Transverse colon (tissue), 4 donors: Measurements from ENCODE around the gene CDH13. TPM values are rescaled to one million over a fixed set of nuclear protein-coding genes. Genes with fewer than 3 reads are reported as not detected.

Experiments used
- DNase-seq: peaks from one replicate; pipeline ENCODE4 v3.0.0-alpha.2; 2019
- H3K27ac ChIP-seq, 4 donors: fragments of 200-600 bp; sonication (generic); 2 replicates each; pipeline ENCODE4 v1.5.1; 2016 to 2018; ENCODE audit warnings: inconsistent platforms in 4 of 4
- H3K27me3 ChIP-seq: fragments of 200-600 bp; sonication (generic); 2 replicates; pipeline ENCODE4 v1.5.1; 2017; ENCODE audit warnings: inconsistent platforms
- H3K36me3 ChIP-seq, 4 donors: fragments of 200-600 bp; sonication (generic); 2 replicates each; pipeline ENCODE4 v1.5.1; 2017 to 2019; ENCODE audit warnings: inconsistent platforms in 4 of 4
- H3K4me1 ChIP-seq, 4 donors: fragments of 200-600 bp; sonication (generic); 2 replicates each; pipeline ENCODE4 v1.5.1; 2017 to 2020; ENCODE audit warnings: inconsistent platforms in 4 of 4
- H3K4me3 ChIP-seq, 4 donors: fragments of 200-600 bp; sonication (generic); 1 replicate in 1 of 4; 2 replicates in 3 of 4; pipeline versions ENCODE4 v1.5.1 to v1.6.1; 2017 to 2019; ENCODE audit warnings: inconsistent platforms in 4 of 4
- H3K9me3 ChIP-seq, 2 donors: fragments of 200-600 bp; sonication (generic); 2 replicates each; pipeline ENCODE4 v1.5.1; 2017 to 2019; ENCODE audit warnings: inconsistent platforms in 2 of 2
- EP300 ChIP-seq: sonication (generic); formaldehyde crosslinking; IDR thresholded peaks from one replicate; pipeline ENCODE4 v1.6.1; 2017; ENCODE audit warnings: antibody characterized with exemption, low read depth
- POLR2A ChIP-seq: fragments of 450-650 bp; IDR thresholded peaks from one replicate; pipeline ENCODE4 v1.6.1; 2016; ENCODE audit warnings: antibody characterized with exemption, mild to moderate bottlenecking, moderate library complexity
- POLR2AphosphoS5 ChIP-seq, 3 donors: sonication (generic); formaldehyde crosslinking; IDR thresholded peaks; one replicate each; pipeline ENCODE4 v1.6.1; 2016; ENCODE audit warnings: antibody characterized with exemption in 3 of 3
- WGBS, 2 donors: methylation state at CpG; one replicate each; pipeline ENCODE4 v1.1.5; 2018; ENCODE audit warnings: low coverage in 1 of 2; 5-methylcytosine and 5-hydroxymethylcytosine counted together
- in situ Hi-C, 4 donors: fragments of 200-750 bp; cut with MboI; loops; one replicate each; pipeline versions ENCODE4 v1.15.0 to v1.15.1; 2017; ENCODE audit warnings: low sequenced_read_pairs in 3 of 4, low pct_ligation_motif_present in 1 of 4, low pct_unique_long_range_greater_than_20kb in 1 of 4
- intact Hi-C: fragments of 100-400 bp; cut with DNase I; formaldehyde crosslinking; loops from one replicate; pipeline ENCODE4 v1.15.1; 2023; ENCODE audit warnings: low total_unique reads
- total RNA-seq, 4 donors: library from RNA; depleted of rRNA; stranded (reverse); fragments of >200 nt; gene quantifications; one replicate each; pipeline ENCODE4 v1.1.0, GENCODE V29; 2016
- TF ChIP-seq, protein P1 (sequence below), 5 experiments: fragments of 200-600 bp in 3 of 5; fragments of 450-650 bp in 2 of 5; sonication (generic) in 3 of 5; IDR thresholded peaks; 1 replicate in 2 of 5; 2 replicates in 3 of 5; pipeline ENCODE4 v1.5.1; 2016 to 2017; ENCODE audit warnings: antibody characterized with exemption in 5 of 5, inconsistent platforms in 3 of 5, mild to moderate bottlenecking in 2 of 5, moderate library complexity in 1 of 5

The CDH13 gene
- total RNA-seq, 4 donors from 2014 or later = 3.8 to 28.1 (median 5.8) TPM

DNA sequence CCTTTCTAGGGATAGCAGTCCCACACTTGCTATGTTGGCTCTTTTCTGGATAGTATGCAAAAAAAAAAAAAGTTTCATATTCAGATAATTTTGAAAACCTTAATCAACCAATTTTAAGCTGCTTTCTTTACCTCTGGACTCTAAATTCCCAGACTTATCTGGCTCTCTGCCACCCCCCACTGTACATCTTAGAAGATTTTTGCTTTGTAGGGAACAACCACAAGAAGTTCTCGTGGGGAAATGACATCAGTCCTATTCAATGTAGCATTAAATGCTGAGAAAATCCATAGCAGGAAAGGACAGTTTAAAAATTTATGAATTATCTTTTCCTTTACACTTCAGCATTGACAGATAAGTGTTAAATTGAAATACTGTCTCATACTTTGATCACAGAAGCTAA, 618.3 kb downstream of the CDH13 start:
- Histone ChIP-seq H3K27me3 (no peaks in the 10 kb centered on the region), H3K9me3 (no peaks in the 10 kb centered on the region), H3K27ac (no peak overlapping the region), H3K36me3 (no peaks in the 10 kb centered on the region), H3K4me1 (no peaks in the 10 kb centered on the region), H3K4me3 (no peak overlapping the region)
- no peak for DNase-seq
- intact Hi-C loops = no loop called here
- TF ChIP-seq POLR2A (no peak), EP300 (no peak), POLR2AphosphoS5 (IDR thresholded peaks at IDR 0.05) (no peak)
- TF ChIP-seq, protein P1, sequence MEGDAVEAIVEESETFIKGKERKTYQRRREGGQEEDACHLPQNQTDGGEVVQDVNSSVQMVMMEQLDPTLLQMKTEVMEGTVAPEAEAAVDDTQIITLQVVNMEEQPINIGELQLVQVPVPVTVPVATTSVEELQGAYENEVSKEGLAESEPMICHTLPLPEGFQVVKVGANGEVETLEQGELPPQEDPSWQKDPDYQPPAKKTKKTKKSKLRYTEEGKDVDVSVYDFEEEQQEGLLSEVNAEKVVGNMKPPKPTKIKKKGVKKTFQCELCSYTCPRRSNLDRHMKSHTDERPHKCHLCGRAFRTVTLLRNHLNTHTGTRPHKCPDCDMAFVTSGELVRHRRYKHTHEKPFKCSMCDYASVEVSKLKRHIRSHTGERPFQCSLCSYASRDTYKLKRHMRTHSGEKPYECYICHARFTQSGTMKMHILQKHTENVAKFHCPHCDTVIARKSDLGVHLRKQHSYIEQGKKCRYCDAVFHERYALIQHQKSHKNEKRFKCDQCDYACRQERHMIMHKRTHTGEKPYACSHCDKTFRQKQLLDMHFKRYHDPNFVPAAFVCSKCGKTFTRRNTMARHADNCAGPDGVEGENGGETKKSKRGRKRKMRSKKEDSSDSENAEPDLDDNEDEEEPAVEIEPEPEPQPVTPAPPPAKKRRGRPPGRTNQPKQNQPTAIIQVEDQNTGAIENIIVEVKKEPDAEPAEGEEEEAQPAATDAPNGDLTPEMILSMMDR (IDR thresholded peaks at IDR 0.05) = no peak
- in situ Hi-C loops = no loop called here
- WGBS, 2 donors = 60 to 80% methylated on average over 1 of the region's 1 CpG

DNA sequence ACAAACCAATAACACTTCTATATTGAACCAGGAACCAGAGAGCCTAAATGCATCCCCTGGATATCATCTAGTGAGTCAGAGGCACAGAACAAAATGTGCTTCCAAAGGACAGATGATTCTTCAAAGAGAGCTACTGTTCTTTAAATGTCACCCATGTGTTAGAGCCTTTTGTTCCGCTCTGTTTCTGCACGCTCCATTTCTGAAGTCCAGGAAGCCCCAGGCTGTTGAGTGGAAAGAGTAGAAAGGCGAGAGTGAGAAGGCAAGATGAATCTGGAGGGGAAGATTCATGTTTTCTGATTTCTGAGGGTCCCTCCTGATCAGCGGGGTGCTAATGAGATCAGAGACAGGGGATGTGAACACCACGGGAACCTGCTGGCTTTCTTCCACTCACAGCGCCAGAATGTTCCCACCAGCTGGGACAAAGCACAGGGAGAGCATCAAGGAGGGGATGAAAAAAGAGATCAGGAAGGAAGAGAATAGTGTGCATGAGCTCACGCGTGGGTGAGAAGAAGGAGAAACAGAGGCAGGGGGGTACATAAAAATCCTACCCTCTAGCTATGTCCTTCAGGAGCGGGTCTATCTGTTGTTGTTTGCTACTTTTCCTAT, 621.1 kb downstream of the CDH13 start:
- in situ Hi-C loops (no loop called here), intact Hi-C loops (no loop called here)
- Histone ChIP-seq H3K4me1 (no peaks in the 10 kb centered on the region), H3K27ac (no peak overlapping the region), H3K36me3 (no peaks in the 10 kb centered on the region), H3K9me3 (no peaks in the 10 kb centered on the region), H3K27me3 (no peaks in the 10 kb centered on the region), H3K4me3 (no peak overlapping the region)
- no peak for DNase-seq
- TF ChIP-seq EP300 (no peak), POLR2AphosphoS5 (IDR thresholded peaks at IDR 0.05) (no peak), POLR2A (no peak)
- TF ChIP-seq, protein P1 (IDR thresholded peaks at IDR 0.05) = no peak
- 72 to 82% methylated on average over 9 of the region's 9 CpGs for WGBS, 2 donors

DNA sequence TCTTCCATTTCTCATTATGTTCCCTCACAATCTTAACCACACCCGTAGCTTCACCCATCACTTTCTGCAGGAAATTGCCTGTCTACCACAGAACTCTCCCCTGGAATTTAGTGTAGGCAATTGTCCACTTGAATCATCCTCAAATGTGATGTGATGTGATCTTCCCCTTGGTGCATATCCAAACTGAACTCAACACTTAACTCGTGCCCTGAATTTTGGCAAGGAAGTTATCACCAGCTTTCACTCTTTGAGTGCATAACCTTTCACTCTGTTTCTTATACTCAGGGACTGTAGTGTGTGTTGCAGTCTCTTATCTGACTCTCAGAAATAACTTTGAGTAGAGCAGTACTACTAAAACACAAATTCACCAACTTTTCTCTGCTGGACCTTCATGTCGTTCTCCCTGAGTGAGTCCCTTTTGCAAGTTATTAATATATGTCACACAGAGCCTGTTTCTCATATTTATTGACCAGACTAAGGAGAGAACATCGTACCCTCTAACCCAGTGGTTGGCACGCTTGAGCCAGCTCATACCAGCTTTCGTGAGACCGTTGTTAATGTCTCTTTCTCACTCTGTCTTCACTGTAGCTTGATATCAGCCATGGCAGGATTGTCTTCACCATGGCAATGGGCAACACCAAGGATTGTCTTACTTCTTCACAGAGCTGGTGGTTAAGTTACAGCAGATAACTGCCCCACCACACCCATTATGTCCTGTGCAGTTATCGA, 622.1 kb downstream of the CDH13 start:
- Histone ChIP-seq H3K27ac (no peak overlapping the region), H3K36me3 (no peaks in the 10 kb centered on the region), H3K27me3 (no peaks in the 10 kb centered on the region), H3K4me3 (no peak overlapping the region), H3K4me1 (no peaks in the 10 kb centered on the region), H3K9me3 (no peaks in the 10 kb centered on the region)
- in situ Hi-C loops (no loop called here), intact Hi-C loops (no loop called here)
- no peak for TF ChIP-seq POLR2A
- no peak for TF ChIP-seq POLR2AphosphoS5 (IDR thresholded peaks at IDR 0.05)
- no peak for TF ChIP-seq EP300
- TF ChIP-seq, protein P1 (IDR thresholded peaks at IDR 0.05) = no peak
- no peak for DNase-seq
- 69 to 84% methylated on average over 2 to 8 of the region's 8 CpGs for WGBS, 2 donors

DNA sequence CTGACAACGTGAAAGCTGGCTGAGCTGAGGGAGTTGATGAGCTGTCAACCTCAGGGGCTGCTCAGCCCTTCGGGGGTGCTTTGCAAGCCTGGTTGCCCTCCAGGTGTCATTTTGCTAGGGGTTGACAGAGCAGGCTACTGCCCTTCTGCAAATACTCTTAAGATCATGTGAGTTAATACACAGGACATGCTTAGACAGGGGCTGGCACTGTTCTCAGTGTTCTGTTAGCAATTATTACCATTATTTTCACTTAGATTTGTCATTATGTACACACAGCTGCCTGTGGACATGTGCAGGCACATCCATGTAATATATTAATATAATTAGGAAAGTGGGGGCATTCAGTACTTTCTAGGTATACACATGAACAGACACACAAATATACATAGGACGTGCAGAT, 626.8 kb downstream of the CDH13 start:
- no peaks in the 10 kb centered on the region for H3K4me1 ChIP-seq
- no peaks in the 10 kb centered on the region for H3K9me3 ChIP-seq
- no peak overlapping the region for H3K27ac ChIP-seq
- no peak overlapping the region for H3K4me3 ChIP-seq
- TF ChIP-seq POLR2A = no peak
- TF ChIP-seq EP300 = no peak
- TF ChIP-seq POLR2AphosphoS5 (IDR thresholded peaks at IDR 0.05) = no peak
- TF ChIP-seq, protein P1 (IDR thresholded peaks at IDR 0.05) = no peak
- DNase-seq = no peak
- in situ Hi-C loops = no loop called here
- H3K27me3 ChIP-seq = no peaks in the 10 kb centered on the region
- 68 to 100% methylated on average over 1 to 3 of the region's 3 CpGs for WGBS, 2 donors
- intact Hi-C loops = no loop called here
- no peaks in the 10 kb centered on the region for H3K36me3 ChIP-seq
